Stimulated activated CD4-positive, alpha-beta T cell treated with anti-CD3 and anti-CD28 coated beads, Interleukin-4, amount 100 ng/mL, for 1 hour (primary cell): Measurements from ENCODE around the gene PDE6B.
"Not testable (repeated sequence)": the region's sequence is repeated elsewhere in the genome, so short reads cannot be mapped to it uniquely, and the experiment has no call there.

Experiments used
- DNase-seq: peaks from one replicate; pipeline ENCODE4 v3.0.0-alpha.2; 2020

Gene PDE6B

DNA sequence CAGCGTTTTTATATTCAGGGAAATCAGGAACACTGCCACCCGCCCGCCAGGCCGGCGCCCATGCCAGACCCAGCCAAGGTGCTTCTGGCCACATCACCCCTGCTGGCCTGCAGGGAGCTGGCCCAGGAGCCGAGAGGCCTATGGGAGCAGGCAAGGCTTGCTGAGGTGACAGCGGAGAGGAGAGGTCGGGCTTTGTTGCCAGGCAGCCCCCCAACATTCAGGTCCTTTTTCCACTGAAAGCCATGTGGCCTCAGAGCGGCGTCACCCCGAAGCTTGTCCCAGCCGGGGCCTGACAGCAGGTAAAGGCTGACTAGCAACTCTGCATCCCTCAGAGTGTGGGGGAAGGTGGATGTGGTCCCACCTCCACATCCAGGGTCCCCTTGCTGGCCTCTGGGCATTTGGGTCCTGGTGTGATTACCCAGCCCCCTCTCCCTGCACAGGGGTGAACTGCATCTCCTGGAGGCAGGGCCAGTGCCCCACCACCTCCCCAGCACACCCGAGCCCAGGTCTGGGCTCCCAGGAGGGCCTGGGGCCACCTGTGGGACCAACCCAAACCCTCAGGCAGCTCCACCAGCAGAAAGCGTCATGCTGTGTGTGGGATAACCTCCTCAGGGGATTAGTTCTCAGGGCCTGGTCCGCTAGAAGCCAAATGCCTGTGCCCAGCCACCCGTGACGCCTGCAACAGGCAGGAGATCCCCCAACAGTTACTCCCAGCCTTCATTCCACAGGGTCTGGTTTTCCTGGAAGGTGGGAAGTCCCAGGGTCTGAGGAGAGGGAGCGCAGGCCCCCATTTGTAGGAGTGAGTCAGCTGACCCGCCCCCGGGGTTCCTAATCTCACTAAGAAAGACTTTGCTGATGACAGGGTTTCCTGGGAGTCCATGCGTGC is at the start of gene PDE6B:
Gene PDE6B (plus strand): TSS at position 869 of the 886 bp plus-strand sequence. CDS start 54 bp downstream, outside the sequence.
- DNase-seq: no peak

GRCh38 chr4:576245-576821 is 49.0 kb upstream of the PDE6B start, which contains the start of gene TMEM271:
TMEM271 (minus strand) TSS chr4:576295; CDS start chr4:576062, 233 bp downstream.
- DNase-seq: no peak

- no peak for DNase-seq
Observed at GRCh38 chr4:576991-577498, 48.3 kb upstream of the PDE6B start.

GRCh38 chr4:577499-578450 is 47.6 kb upstream of the PDE6B start:
- peak; percentile 25 for DNase-seq

DNA sequence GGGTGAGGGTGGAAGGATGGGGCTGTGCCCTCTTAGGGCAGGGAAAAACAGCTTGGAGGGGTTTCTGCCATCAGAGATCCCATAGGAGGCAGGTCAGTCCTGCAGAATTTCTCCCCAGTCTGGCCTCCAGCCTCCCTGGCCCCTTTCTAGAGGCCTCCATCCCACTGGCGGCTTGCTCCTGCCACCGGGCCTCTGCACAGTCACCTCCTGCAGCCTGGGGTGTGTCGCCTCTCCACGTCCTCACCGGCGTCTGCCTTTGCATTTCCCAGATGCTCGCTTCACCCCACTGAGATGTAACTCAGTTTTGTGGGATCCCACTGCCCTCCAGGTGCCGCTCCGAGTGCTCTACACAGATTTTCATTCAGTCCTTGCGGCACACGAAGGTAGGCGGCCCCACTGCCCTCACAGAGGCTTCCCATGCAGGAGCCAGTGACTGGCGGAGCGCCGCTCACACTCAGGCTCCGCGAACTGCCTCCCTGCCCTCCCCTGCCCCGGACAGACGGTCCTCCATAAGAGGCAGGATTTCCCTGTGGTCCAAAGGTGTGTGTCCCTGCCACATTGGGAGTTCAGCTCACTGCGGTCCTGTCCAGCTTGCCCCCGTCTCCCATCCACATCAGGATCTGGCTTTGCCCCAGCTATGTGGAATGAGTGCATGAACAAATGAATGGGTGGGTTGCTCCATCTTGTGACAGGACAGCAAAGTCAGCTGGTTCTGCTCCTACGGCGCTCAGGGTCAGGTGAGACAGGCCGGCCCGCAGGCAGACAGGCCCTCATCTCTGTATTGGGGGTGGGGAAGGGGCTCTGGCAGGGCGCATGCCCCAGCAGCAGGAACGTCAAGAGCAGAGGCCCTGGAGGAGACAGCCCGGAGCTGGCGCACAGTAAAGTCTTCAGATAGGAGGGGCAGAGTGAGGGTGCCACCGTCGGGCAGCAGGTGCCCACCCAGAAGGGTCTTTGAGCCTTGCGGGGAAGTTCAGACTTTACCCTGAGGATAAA is 46.6 kb upstream of the PDE6B start:
- DNase-seq: no peak

DNA sequence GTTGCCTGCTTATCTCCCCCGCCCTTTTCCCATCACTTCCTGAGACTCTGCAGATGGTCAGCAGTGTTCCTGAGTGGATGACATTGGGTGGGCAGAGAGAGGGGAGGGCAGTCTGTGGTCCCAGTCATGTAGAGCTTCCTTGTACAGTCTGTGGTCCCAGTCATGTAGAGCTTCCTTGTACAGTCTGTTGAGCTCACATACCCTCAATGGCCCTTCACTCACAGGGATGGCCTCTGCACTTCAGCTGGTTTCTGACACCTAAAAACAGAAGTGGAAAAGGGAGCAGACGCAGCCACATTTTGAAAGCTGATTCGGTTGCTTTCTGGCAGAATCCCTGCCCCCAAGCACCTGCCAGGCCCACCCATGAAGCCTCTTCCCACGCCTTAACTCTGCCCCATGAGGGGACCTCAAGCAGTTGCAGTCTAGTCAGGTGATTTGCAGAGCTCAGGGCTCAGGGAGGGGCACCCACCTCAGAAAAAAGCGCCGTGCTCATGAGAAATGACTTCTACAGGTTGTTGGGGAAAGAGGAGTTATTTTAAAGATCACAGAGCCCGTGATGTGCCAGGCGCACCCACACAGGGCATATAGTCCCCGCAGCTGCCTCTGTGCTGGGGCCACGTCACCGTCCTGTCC is 45.7 kb upstream of the PDE6B start:
- no peak for DNase-seq

DNA sequence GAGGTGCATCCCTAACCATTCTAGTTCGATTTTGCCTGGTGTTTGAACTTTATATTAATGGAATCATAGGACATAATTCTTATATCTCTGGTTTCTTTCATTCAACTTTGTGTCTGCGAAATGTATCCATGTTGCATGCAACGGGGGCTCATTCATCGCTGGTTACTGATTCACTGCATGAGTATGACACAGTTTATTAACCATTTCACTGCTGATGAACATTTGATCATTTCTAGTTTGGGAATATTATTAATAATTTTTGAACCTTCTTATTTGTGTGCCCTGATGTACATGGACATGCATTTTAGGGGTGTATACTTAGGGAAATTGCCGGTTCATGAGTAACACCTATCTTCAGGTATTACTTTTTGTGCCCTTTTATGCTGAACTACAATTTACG is 44.2 kb upstream of the PDE6B start:
- no peak for DNase-seq

DNA sequence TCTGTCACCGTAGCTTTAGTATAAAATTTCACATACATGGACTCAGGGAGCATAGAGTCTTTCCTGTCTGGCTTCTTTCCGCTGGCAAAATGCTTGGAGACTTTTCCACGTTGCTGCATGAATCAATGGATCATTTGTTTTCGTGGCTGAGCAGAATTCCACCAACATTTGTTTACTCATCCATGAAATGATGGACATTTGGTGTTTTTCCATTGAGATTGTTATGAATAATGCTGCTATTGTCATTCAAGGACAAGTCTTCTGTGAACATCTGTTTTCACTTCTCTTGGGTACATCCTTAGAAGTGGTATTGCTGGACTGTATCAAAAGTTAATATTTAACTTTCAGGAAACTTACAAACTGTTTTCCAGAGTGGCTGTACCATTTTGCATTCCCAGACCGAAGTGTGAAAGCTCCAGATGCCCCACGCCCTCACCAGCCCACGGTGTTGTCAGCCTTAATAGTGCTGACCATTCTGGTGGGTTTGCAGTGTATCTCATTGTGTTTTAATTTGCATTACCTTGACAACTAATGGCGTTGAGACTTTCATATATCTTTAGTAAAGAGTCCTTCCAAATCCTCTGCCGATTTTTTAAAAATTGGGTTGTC is 43.5 kb upstream of the PDE6B start:
- no peak for DNase-seq

GRCh38 chr4:583820-584219 is 41.6 kb upstream of the PDE6B start:
- DNase-seq: no peak

DNA sequence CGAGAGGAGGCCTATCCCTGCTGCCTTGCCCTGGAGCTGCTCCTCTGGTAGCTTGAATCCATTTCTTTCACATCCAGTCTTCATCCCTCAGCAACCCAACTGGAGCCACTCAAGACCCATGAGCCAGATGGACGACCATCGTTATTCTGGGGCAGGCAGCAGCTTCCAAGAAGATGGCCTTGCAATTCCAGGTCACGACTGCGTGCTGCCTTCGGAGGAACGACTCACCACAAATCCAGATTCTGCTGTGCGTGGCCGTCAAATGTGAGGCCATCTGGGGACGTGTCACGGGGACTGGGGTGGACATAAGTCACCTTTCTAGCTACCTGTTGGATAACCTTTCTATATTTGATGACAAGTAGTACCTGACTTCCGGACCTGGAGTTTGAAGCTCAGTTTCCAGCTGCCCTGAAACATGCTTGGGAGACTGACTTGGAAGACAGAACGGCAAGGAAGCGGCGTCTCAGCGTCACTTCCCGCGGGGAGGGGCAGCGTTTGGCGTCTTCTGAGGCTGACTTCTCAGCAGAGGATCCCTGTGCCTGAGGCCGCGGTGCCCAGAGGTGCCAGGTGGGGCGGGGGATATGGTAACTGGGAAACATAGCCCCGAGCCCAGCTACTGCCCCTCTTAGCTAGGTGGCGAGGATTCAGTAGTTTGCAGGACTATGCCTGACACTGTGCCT is 37.6 kb upstream of the PDE6B start:
- no peak for DNase-seq

DNA sequence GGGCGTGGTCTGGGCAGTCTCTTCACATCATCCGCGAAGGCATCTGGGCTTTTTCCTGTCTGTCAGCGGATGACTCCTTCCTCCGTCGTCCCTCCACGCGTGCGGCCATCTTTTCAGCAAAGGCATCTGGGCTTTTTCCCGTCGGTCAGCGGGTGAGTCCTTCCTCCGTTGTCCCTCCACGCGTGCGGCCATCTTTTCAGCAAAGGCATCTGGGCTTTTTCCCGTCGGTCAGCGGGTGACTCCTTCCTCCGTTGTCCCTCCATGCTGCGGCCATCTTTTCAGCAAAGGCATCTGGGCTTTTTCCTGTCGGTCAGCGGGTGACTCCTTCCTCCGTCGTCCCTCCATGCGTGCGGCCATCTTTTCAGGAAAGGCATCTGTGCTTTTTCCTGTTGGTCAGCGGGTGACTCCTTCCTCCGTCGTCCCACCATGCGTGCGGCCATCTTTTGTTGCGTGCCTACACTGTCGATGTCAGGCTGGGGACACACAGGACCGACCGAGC is 37.0 kb upstream of the PDE6B start:
- no peak for DNase-seq

DNA sequence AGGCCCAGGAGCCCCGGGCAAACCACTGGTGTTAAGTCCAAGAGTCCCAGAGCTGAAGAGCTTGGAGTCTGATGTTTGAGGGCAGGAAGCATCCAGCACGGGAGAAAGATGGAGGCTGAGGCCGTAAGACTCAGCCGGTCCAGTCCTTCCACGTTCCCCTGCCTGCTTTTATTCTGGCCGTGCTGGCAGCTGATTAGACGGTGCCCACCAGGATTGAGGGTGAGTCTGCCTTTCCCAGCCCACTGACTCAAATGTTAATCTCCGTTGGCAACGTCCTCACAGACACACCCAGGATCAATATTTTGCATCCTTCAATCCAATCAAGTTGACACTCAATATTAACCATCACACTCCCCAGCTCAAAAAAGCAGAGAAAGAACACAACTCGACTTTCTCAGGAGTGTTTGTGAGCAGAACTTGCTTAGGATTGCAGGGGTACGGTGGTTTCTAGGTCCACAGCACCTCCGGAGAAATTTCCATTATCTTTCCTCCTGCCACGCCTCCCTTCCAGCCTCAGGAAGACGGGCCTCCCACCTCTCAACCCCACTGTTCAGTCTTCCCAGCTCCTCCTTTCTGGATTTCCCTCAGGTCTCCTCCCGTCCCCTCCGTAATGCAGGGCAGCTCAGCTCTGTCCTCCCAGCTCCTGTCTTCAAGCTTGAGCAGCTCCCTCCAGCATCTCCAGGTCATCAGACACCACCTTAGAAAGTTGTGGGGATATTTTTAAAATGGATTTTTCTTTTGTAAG is 36.0 kb upstream of the PDE6B start:
- DNase-seq: no peak

DNA sequence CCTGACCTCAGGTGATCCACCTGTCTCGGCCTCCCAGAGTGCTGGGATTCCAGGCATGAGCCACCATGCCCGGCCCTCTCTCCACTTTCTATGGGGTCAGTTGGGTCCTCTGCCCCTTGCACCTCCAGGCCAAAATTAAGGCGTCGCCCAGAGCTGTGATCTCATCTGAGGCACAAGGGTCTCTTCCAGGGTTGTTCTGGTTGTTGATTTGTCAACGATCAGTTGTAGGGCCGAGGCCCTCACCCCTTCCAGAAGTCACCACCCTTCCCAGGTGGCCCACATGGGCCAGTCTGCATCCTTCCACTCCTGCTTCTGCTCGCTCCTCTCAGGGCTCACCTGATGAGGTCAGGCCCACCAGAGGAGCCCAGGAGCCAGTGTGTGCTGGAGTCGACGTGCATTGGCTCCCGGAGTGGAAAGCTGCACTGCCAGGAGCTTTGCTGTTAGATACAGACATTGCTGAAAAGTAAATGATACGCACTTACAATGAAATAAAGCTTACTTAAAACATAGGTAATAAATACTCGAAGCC is 35.0 kb upstream of the PDE6B start:
- DNase-seq: no peak

GRCh38 chr4:592178-592577 is 33.2 kb upstream of the PDE6B start:
- DNase-seq: not testable (repeated sequence)

- DNase-seq: no peak
Observed at GRCh38 chr4:592825-593520, 32.4 kb upstream of the PDE6B start.

DNA sequence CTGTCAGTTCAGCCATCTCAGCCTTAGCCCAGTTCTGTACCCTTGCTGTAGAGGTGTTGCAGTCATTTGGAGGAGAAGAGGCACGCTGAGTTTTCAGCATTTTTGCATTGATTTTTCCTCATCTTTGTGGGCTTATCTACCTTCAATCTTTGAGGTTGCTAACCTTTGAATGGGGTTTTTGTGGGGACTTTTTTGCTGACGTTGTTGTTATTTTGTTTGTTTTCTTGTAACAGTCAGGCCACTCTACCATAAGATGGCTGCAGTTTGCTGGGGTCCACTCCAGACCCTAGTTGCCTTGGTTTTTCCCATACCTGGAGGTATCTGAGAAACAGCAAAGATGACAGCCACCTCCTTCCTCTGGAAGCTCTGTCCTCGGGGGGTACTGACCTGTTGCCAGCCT is 26.4 kb upstream of the PDE6B start:
- no peak for DNase-seq

DNA sequence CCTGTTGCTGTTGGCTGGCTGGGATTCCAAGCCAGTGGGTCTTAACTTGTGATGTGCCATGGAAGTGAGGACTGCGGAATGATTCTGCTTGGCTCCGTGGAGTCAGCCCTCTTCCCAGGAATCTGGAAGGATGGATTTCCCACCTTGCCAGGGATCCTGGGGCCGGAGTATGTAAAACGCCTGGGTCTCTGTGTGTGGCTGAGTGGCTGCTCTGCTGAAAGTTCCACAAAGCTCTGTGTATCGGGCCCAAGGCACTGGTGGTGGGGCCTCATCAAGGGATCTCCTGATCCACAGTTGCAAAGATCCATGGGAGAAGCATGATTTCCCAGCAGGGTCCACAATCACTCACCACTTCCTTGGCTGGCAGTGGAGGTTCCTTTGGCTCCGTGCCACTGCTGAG is 25.2 kb upstream of the PDE6B start:
- DNase-seq: no peak

GRCh38 chr4:600850-601515 is 24.4 kb upstream of the PDE6B start:
- peak; percentile 37 for DNase-seq
